Effector memory CD4-positive, alpha-beta T cell (primary cell): ENCODE data around the gene AGBL1.

ENCODE experiments used
- DNase-seq, 3 donors: peaks; one replicate each; pipeline ENCODE4 v3.0.0-alpha.2; 2020
- H3K27ac ChIP-seq: 2 replicates; pipeline ENCODE4 v1.7.0; 2013; ENCODE audit warnings: mild to moderate bottlenecking, low read length, moderate library complexity; ENCODE audit not compliant: insufficient read depth, poor library complexity, severe bottlenecking
- H3K27me3 ChIP-seq: replicated peaks from 2 replicates; pipeline ENCODE4 v1.7.0; 2013; ENCODE audit warnings: mild to moderate bottlenecking, low read length; ENCODE audit not compliant: insufficient read depth, control insufficient read depth, poor library complexity, severe bottlenecking
- H3K36me3 ChIP-seq: 2 replicates; pipeline ENCODE4 v1.7.0; 2013; ENCODE audit warnings: mild to moderate bottlenecking, low read length, moderate library complexity; ENCODE audit not compliant: control insufficient read depth, insufficient read depth
- H3K4me1 ChIP-seq: 2 replicates; pipeline ENCODE4 v1.7.0; 2013; ENCODE audit warnings: low read length, mild to moderate bottlenecking; ENCODE audit not compliant: control insufficient read depth, insufficient read depth, poor library complexity, severe bottlenecking
- H3K4me3 ChIP-seq: 2 replicates; pipeline ENCODE4 v1.7.0; 2013; ENCODE audit warnings: low read length, low read depth, mild to moderate bottlenecking; ENCODE audit not compliant: insufficient read depth, poor library complexity, severe bottlenecking
- H3K9me3 ChIP-seq: 2 replicates; pipeline ENCODE4 v1.7.0; 2013; ENCODE audit warnings: mild to moderate bottlenecking, low read length, moderate library complexity; ENCODE audit not compliant: control insufficient read depth

The AGBL1 gene

GRCh38 chr15:87047203-87047965 is 967.7 kb downstream of the AGBL1 start:
- DNase-seq: no peak
- no peak overlapping the region for H3K27ac ChIP-seq
- H3K4me3 ChIP-seq: no peak overlapping the region
- H3K9me3 ChIP-seq: no peaks in the 10 kb centered on the region
- H3K27me3 ChIP-seq: no peaks in the 10 kb centered on the region
- H3K4me1 ChIP-seq: no peaks in the 10 kb centered on the region
- no peaks in the 10 kb centered on the region for H3K36me3 ChIP-seq
